A549 (cell line): ENCODE results near the gene KANSL3. TPM values are rescaled to one million over a fixed set of nuclear protein-coding genes. Genes with fewer than 3 reads are reported as not detected.

Experiments used
- ATAC-seq, 2 experiments: fragments of 200-7000 bp in 1 of 2; fragments of >200 bp in 1 of 2; cut with Nextera tagmentation in 1 of 2; cut with Tn5 transposase in 1 of 2; 3 replicates each; pipeline versions ENCODE4 v1.8.0 to v1.9.1; 2018 to 2020; ENCODE audit warnings: mild to moderate bottlenecking in 1 of 2, moderate library complexity in 1 of 2
- CTCF ChIA-PET: fragments of 300-600 bp; sonication (Branson Sonifier 250); formaldehyde crosslinking; extraction: SDS; loops from one replicate; lab custom pipeline; 2021; ENCODE audit warnings: antibody characterized with exemption, inconsistent platforms; lab: Yijun Ruan, JAX
- POLR2A ChIA-PET: fragments of 350-600 bp; formaldehyde crosslinking; extraction: SDS; loops from one replicate; lab custom pipeline; 2021; ENCODE audit warnings: antibody characterized with exemption, inconsistent platforms; lab: Yijun Ruan, JAX
- DNase-seq, 2 experiments: peaks; one replicate each; pipeline versions ENCODE4 v3.0.0 to v3.0.0-alpha.2; 2011 to 2016; ENCODE audit warnings: low read depth in 1 of 2, low spot score in 1 of 2
- FAIRE-seq: peaks from 2 replicates; lab custom pipeline; 2011; peaks lifted over from hg19 to GRCh38; lab: Jason Lieb, UNC
- H3K27ac ChIP-seq, 2 experiments: fragments of >200 bp; sonication (Bioruptor Twin); formaldehyde crosslinking; 3 replicates each; pipeline ENCODE4 v1.5.1; 2016 to 2017
- H3K4me1 ChIP-seq: fragments of >200 bp; sonication (Bioruptor Twin); formaldehyde crosslinking; 3 replicates; pipeline ENCODE4 v1.6.1; 2016
- H3K4me2 ChIP-seq: fragments of >200 bp; sonication (Bioruptor Twin); formaldehyde crosslinking; 3 replicates; pipeline ENCODE4 v1.6.1; 2016
- H3K4me3 ChIP-seq: fragments of >200 bp; sonication (Bioruptor Twin); formaldehyde crosslinking; 3 replicates; pipeline ENCODE4 v1.5.1; 2016
- H3K9me3 ChIP-seq: fragments of >200 bp; sonication (Bioruptor Twin); formaldehyde crosslinking; 3 replicates; pipeline ENCODE4 v1.6.1; 2016
- BHLHE40 ChIP-seq: IDR thresholded peaks from 2 replicates; pipeline ENCODE4 v1.6.1; 2012; ENCODE audit warnings: low read depth, low read length, inconsistent platforms
- CEBPB ChIP-seq, 2 experiments: fragments of >200 bp in 1 of 2; sonication (Bioruptor Twin) in 1 of 2; formaldehyde crosslinking in 1 of 2; IDR thresholded peaks; 2 replicates each; pipeline ENCODE4 v1.6.1; 2012 to 2016
- CHD2 ChIP-seq: fragments of 150-350 bp; IDR thresholded peaks from 2 replicates; pipeline ENCODE4 v1.6.1; 2014; ENCODE audit warnings: low read length; ENCODE audit not compliant: partially characterized antibody
- CHD4 ChIP-seq: fragments of 200-600 bp; sonication (generic); IDR thresholded peaks from 2 replicates; pipeline ENCODE4 v1.6.1; 2016; ENCODE audit warnings: antibody characterized with exemption, mild to moderate bottlenecking, borderline replicate concordance
- EP300 ChIP-seq, 2 experiments: fragments of >200 bp; sonication (Bioruptor Twin); formaldehyde crosslinking; IDR thresholded peaks; 2 replicates in 1 of 2; 3 replicates in 1 of 2; pipeline ENCODE4 v1.6.1; 2016 to 2017
- FOSB ChIP-seq: fragments of 250-450 bp; sonication (Bioruptor Pico); IDR thresholded peaks from 2 replicates; pipeline ENCODE4 v1.5.0; 2020; ENCODE audit warnings: mild to moderate bottlenecking, moderate library complexity
- GATA3 ChIP-seq: IDR thresholded peaks from 2 replicates; pipeline ENCODE4 v1.6.1; 2012; ENCODE audit warnings: borderline replicate concordance
- HDAC2 ChIP-seq: fragments of 200-600 bp; sonication (generic); IDR thresholded peaks from 2 replicates; pipeline ENCODE4 v1.6.1; 2016
- HOXB13 ChIP-seq: fragments of 250-450 bp; sonication (Bioruptor Pico); IDR thresholded peaks from 2 replicates; pipeline ENCODE4 v1.5.0; 2020; ENCODE audit warnings: low read depth, mild to moderate bottlenecking, moderate library complexity
- JUNB ChIP-seq: fragments of >200 bp; sonication (Bioruptor Twin); formaldehyde crosslinking; IDR thresholded peaks from 2 replicates; pipeline ENCODE4 v1.6.1; 2016
- MAZ ChIP-seq: fragments of 150-350 bp; IDR thresholded peaks from 2 replicates; pipeline ENCODE4 v1.6.1; 2014; ENCODE audit warnings: antibody characterized with exemption, low read depth, low read length, borderline replicate concordance
- NFE2L2 ChIP-seq: fragments of 150-350 bp; conservative IDR thresholded peaks from 2 replicates; pipeline ENCODE4 v1.6.1; 2014; ENCODE audit warnings: low read length
- NR3C1 ChIP-seq: fragments of >200 bp; sonication (Bioruptor Twin); formaldehyde crosslinking; IDR thresholded peaks from 3 replicates; pipeline ENCODE4 v1.6.1; 2017
- PHF8 ChIP-seq: fragments of 200-600 bp; sonication (generic); IDR thresholded peaks from 2 replicates; pipeline ENCODE4 v1.6.1; 2016; ENCODE audit warnings: low read depth, mild to moderate bottlenecking, antibody characterized with exemption, moderate library complexity, borderline replicate concordance
- RCOR1 ChIP-seq: fragments of 150-350 bp; IDR thresholded peaks from 2 replicates; pipeline ENCODE4 v1.6.1; 2014; ENCODE audit warnings: antibody characterized with exemption, low read length, low read depth
- RFX5 ChIP-seq: fragments of 450-650 bp; IDR thresholded peaks from 2 replicates; pipeline ENCODE4 v1.7.1; 2014; ENCODE audit warnings: antibody characterized with exemption, mild to moderate bottlenecking, moderate library complexity
- ZFP36 ChIP-seq: fragments of 450-650 bp; IDR thresholded peaks from 2 replicates; pipeline ENCODE4 v1.6.1; 2014; ENCODE audit warnings: borderline replicate concordance; ENCODE audit not compliant: partially characterized antibody
- ZSCAN20 ChIP-seq: fragments of 250-450 bp; sonication (Bioruptor Pico); IDR thresholded peaks from 2 replicates; pipeline ENCODE4 v1.8.0; 2022; ENCODE audit warnings: mild to moderate bottlenecking, moderate library complexity
- WGBS: methylation state at CpG from one replicate; pipeline ENCODE4 v1.1.6; 2017; ENCODE audit errors: missing lambda C conversion rate; 5-methylcytosine and 5-hydroxymethylcytosine counted together
- polyA plus RNA-seq, 4 experiments: library from polyadenylated mRNA; depleted of rRNA in 3 of 4; stranded (reverse); fragments of >200 nt; fragmentation: RNase III in 1 of 4; extraction: RNeasy Plus Mini Kit Qiagen cat#74134 plus additional on column Dnase treatment in 1 of 4; gene quantifications; 2 replicates in 3 of 4; 3 replicates in 1 of 4; pipeline ENCODE4 v1.2.3, GENCODE V29; 2011 to 2017
- TF ChIP-seq, protein P1 (sequence below): fragments of 450-650 bp; IDR thresholded peaks from 2 replicates; pipeline ENCODE4 v1.6.1; 2014; ENCODE audit warnings: antibody characterized with exemption
- TF ChIP-seq, protein P2 (sequence below): IDR thresholded peaks from 2 replicates; pipeline ENCODE4 v1.6.1; 2012
- TF ChIP-seq, protein P3 (sequence below): fragments of 250-450 bp; sonication (Bioruptor Pico); IDR thresholded peaks from 2 replicates; pipeline ENCODE4 v1.5.0; 2021; ENCODE audit warnings: mild to moderate bottlenecking, moderate library complexity, borderline replicate concordance
- TF ChIP-seq, protein P4 (sequence below): fragments of >200 bp; sonication (Bioruptor Twin); formaldehyde crosslinking; IDR thresholded peaks from 3 replicates; pipeline ENCODE4 v1.5.1; 2016

KANSL3 gene
- polyA plus RNA-seq, 2 of the 4 experiments (the other 2 are of a cell fraction): 23.0 to 25.2 TPM

DNA sequence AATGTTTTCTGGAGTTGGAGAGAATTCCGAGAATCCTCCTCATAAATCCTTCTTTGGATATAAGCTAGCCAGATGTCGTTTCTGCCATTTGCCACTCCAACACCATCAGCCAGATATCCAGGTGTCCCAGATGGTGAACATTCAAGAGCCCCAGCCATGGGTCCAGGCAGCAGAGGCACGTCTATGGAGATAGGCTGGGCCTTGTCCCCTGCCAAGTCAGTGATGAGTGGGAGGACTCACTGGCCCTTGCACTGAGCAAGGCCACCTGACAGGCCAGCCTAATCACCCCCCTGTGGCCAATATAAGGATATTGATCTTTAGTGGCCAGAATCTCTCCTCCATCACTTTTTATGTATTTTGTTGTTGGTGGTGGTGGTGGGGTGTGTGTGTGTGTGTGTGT, 73.5 kb downstream of the KANSL3 start (continued):
- TF ChIP-seq PHF8 (no peak), GATA3 (no peak), RCOR1 (no peak), EP300 (IDR thresholded peaks at IDR 0.05) (no peak), ZSCAN20 (no peak), HDAC2 (no peak), BHLHE40 (no peak), FOSB (CRISPR knock-in tag) (no peak)
- TF ChIP-seq, protein P1, sequence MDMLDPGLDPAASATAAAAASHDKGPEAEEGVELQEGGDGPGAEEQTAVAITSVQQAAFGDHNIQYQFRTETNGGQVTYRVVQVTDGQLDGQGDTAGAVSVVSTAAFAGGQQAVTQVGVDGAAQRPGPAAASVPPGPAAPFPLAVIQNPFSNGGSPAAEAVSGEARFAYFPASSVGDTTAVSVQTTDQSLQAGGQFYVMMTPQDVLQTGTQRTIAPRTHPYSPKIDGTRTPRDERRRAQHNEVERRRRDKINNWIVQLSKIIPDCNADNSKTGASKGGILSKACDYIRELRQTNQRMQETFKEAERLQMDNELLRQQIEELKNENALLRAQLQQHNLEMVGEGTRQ: no peak
- TF ChIP-seq, all 56 proteins: peak for 0

DNA sequence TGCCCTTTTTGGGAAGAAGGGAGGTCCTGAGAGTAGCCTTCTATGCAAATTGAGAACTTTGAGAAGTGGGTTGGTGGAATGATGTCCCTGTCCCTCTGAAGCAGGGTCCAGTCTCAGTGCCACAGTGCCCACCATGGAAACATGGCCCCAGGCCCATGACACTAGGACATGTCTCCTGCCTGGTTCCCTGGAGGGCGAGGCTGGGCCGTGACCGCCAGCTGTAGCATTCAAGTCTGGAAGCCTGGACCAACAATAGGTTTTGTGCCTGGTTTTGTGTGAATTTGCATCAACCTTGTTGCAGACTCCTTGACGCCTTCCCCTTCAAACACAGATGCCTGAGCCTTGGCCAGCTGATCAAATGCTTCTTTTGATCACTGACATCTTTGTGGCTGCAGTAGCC, 74.1 kb downstream of the KANSL3 start:
- 0 out of 3 replicates have a peak, but pooled peaks cover 2% of the 10 kb centered on the region for H3K4me1 ChIP-seq
- no peak for ATAC-seq
- no peaks in the 10 kb centered on the region for H3K9me3 ChIP-seq
- ChIA-PET POLR2A (no interaction called here), CTCF (interaction anchor here (0.8 to 3.9 kb wide), 3 partner anchors 10 to 30 kb away, joined by 3 to 29 read pairs (median 3); no protein-coding TSS in a partner anchor)
- no peak for DNase-seq
- no peak overlapping the region for H3K27ac ChIP-seq
- TF ChIP-seq, protein P2, sequence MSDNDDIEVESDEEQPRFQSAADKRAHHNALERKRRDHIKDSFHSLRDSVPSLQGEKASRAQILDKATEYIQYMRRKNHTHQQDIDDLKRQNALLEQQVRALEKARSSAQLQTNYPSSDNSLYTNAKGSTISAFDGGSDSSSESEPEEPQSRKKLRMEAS: no peak
- TF ChIP-seq JUNB: no peak
- no peak for TF ChIP-seq ZFP36
- TF ChIP-seq FOSB (CRISPR knock-in tag): no peak
- TF ChIP-seq, protein P3, sequence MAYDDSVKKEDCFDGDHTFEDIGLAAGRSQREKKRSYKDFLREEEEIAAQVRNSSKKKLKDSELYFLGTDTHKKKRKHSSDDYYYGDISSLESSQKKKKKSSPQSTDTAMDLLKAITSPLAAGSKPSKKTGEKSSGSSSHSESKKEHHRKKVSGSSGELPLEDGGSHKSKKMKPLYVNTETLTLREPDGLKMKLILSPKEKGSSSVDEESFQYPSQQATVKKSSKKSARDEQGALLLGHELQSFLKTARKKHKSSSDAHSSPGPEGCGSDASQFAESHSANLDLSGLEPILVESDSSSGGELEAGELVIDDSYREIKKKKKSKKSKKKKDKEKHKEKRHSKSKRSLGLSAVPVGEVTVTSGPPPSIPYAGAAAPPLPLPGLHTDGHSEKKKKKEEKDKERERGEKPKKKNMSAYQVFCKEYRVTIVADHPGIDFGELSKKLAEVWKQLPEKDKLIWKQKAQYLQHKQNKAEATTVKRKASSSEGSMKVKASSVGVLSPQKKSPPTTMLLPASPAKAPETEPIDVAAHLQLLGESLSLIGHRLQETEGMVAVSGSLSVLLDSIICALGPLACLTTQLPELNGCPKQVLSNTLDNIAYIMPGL (CRISPR knock-in tag): no peak
- TF ChIP-seq HDAC2: no peak
- TF ChIP-seq, protein P4, sequence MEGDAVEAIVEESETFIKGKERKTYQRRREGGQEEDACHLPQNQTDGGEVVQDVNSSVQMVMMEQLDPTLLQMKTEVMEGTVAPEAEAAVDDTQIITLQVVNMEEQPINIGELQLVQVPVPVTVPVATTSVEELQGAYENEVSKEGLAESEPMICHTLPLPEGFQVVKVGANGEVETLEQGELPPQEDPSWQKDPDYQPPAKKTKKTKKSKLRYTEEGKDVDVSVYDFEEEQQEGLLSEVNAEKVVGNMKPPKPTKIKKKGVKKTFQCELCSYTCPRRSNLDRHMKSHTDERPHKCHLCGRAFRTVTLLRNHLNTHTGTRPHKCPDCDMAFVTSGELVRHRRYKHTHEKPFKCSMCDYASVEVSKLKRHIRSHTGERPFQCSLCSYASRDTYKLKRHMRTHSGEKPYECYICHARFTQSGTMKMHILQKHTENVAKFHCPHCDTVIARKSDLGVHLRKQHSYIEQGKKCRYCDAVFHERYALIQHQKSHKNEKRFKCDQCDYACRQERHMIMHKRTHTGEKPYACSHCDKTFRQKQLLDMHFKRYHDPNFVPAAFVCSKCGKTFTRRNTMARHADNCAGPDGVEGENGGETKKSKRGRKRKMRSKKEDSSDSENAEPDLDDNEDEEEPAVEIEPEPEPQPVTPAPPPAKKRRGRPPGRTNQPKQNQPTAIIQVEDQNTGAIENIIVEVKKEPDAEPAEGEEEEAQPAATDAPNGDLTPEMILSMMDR: no peak
- TF ChIP-seq NR3C1: no peak
- TF ChIP-seq CHD4: no peak
- no peak for TF ChIP-seq HOXB13
- no peak for TF ChIP-seq CEBPB (IDR thresholded peaks at IDR 0.05)
- no peak for TF ChIP-seq NFE2L2
- TF ChIP-seq RFX5: no peak
- no peak for FAIRE-seq
- WGBS: 76% methylated on average over 4 of the region's 4 CpGs
- no peak overlapping the region for H3K4me3 ChIP-seq
- H3K4me2 ChIP-seq: no peak overlapping the region

DNA sequence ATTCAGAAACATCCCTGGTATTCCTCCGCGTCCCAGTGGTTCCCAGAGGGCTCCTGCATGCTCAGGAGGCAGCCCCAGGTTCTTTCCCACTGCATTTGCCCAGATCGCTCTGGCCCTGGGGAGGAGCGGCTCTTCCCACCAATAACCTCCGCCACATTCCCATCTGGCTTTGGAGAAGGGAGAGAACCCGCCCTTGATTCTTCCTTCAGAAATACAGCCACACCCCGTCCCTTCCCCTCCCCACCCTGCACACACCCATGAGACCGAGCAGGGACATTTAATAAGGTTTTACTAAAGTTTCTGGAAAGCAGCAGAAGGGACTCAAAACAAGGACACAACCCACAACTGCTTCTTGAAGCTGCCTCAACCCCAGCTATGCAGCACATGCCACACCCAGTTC, 79.6 kb downstream of the KANSL3 start:
- FAIRE-seq (no peak), DNase-seq (no peak), ATAC-seq (no peak)
- Histone ChIP-seq H3K4me2 (no peak overlapping the region; the same call in 2 of the 3 replicates), H3K4me3 (no peak overlapping the region), H3K9me3 (0 out of 3 replicates have a peak, but pooled peaks cover 3% of the 10 kb centered on the region), H3K27ac (peak overlapping the region; percentile 88 to 90), H3K4me1 (peaks cover 48% of the 10 kb centered on the region)
- TF ChIP-seq MAZ: no peak
- TF ChIP-seq CHD2: no peak
- 97% methylated on average over 8 of the region's 8 CpGs for WGBS
- CTCF ChIA-PET: interaction anchor here (0.8 to 12.0 kb wide), 3 partner anchors 17 to 300 kb away, joined by 3 to 113 read pairs (median 5); no protein-coding TSS in a partner anchor
- POLR2A ChIA-PET: no interaction called here
